Lung (tissue), 12 donors: ENCODE measurements around the gene CEACAM7. TPM values are rescaled to one million over a fixed set of nuclear protein-coding genes. Genes with fewer than 3 reads are reported as not detected.

Experiments used
- ATAC-seq: fragments of 200-7000 bp; cut with Tn5 transposase; one replicate; pipeline ENCODE4 v1.9.1; 2020; ENCODE audit warnings: moderate number of reproducible peaks; ENCODE audit not compliant: insufficient read depth, low FRiP score
- DNase-seq, 3 donors: peaks; one replicate each; pipeline ENCODE4 v3.0.0-alpha.2; 2013 to 2017
- H3K27ac ChIP-seq, 2 donors: one replicate each; pipeline ENCODE4 v1.5.1; 2013; ENCODE audit warnings: mild to moderate bottlenecking in 2 of 2, moderate library complexity in 2 of 2, control low read depth in 1 of 2, inconsistent platforms in 1 of 2, low read depth in 1 of 2, low read length in 1 of 2
- H3K27me3 ChIP-seq, 3 donors: one replicate each; pipeline ENCODE4 v1.5.1; 2013; ENCODE audit warnings: low read length in 2 of 3; ENCODE audit not compliant: control insufficient read depth in 3 of 3, insufficient read depth in 3 of 3
- H3K36me3 ChIP-seq, 4 donors: one replicate each; pipeline ENCODE4 v1.5.1; 2013; ENCODE audit warnings: low read length in 4 of 4, mild to moderate bottlenecking in 1 of 4, moderate library complexity in 1 of 4; ENCODE audit not compliant: control insufficient read depth in 4 of 4, insufficient read depth in 4 of 4
- H3K4me1 ChIP-seq, 5 donors: one replicate each; pipeline ENCODE4 v1.5.1; 2013; ENCODE audit warnings: low read length in 5 of 5, mild to moderate bottlenecking in 2 of 5, moderate library complexity in 1 of 5; ENCODE audit not compliant: control insufficient read depth in 5 of 5, insufficient read depth in 5 of 5
- H3K4me3 ChIP-seq: one replicate; pipeline ENCODE4 v1.5.1; 2013; ENCODE audit warnings: mild to moderate bottlenecking, control low read depth, moderate library complexity
- H3K9ac ChIP-seq, 2 donors: one replicate each; pipeline ENCODE4 v1.5.1; 2013; ENCODE audit warnings: low read length in 2 of 2, control low read depth in 1 of 2; ENCODE audit not compliant: insufficient read depth in 1 of 2
- H3K9me3 ChIP-seq, 4 donors: one replicate each; pipeline ENCODE4 v1.5.1; 2013; ENCODE audit warnings: low read length in 3 of 4, mild to moderate bottlenecking in 1 of 4, moderate library complexity in 1 of 4; ENCODE audit not compliant: control insufficient read depth in 4 of 4, insufficient read depth in 3 of 4
- CTCF ChIP-seq: IDR thresholded peaks from 2 replicates; pipeline ENCODE4 v1.5.1; 2012; ENCODE audit warnings: mild to moderate bottlenecking; ENCODE audit errors: control extremely low read depth, extremely low read depth
- WGBS, 2 donors: extraction: QIAGEN DNeasy Blood & Tissue Kit; methylation state at CpG; one replicate each; pipeline ENCODE4 v1.1.7; 2013; 5-methylcytosine and 5-hydroxymethylcytosine counted together
- polyA plus RNA-seq, 2 donors: library from polyadenylated mRNA; stranded (reverse); fragments of 200-250 nt; gene quantifications; one replicate each; pipeline ENCODE4 v1.2.1, GENCODE V29; 2013
- total RNA-seq, 2 donors: library from RNA; depleted of rRNA in 1 of 2; stranded (reverse); fragments of >200 nt in 1 of 2; gene quantifications; one replicate each; pipeline ENCODE4 v1.2.1, GENCODE V29; 2014 to 2021
- donor health status: control.
- donor health status: control.
- donor health status: Bipolar disorder and iron deficiency.
- donor health status: healthy.
- donor health status: DM: yes; HTN: yes; CAD: no.

The CEACAM7 gene
- total and polyA plus RNA-seq, 4 donors: 0.11 to 0.41 (median 0.26) TPM

DNA sequence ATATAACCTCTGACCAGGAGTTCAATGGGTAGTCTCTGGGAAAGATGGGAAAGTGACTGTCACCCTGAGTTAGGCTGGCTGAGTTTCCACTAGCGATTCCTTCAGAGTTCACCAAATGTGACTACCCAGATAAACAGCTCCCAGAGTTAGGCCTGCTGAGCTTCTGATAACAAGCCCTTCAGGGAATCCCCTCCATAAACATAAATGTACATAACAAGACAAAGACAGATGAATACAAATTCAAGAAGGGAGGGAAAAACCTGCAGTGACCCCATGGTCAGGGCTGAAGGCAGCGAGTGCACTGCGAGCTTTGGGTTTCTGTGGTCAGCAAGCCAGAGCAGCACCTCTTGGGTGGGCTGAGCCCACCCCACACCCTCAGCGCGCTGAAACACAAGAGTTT is 35.8 kb downstream of the CEACAM7 start:
- 63 to 79% methylated on average over 5 of the region's 5 CpGs for WGBS, 2 donors
- TF ChIP-seq CTCF: no peak
- ATAC-seq (no peak), DNase-seq (no peak)
- H3K27ac ChIP-seq: no peak overlapping the region
- peaks cover 0 to 8% (median 0%) of the 10 kb centered on the region in 3 donors for H3K27me3 ChIP-seq
- H3K4me3 ChIP-seq: no peak overlapping the region
- H3K36me3 ChIP-seq: no peaks in the 10 kb centered on the region
- peaks cover 0 to 5% (median 0%) of the 10 kb centered on the region in 4 donors for H3K9me3 ChIP-seq
- no peaks in the 10 kb centered on the region for H3K4me1 ChIP-seq
- H3K9ac ChIP-seq: no peak overlapping the region

GRCh38 chr19:41649827-41650226 is 38.2 kb downstream of the CEACAM7 start:
- ATAC-seq (no peak), DNase-seq (no peak)

DNA sequence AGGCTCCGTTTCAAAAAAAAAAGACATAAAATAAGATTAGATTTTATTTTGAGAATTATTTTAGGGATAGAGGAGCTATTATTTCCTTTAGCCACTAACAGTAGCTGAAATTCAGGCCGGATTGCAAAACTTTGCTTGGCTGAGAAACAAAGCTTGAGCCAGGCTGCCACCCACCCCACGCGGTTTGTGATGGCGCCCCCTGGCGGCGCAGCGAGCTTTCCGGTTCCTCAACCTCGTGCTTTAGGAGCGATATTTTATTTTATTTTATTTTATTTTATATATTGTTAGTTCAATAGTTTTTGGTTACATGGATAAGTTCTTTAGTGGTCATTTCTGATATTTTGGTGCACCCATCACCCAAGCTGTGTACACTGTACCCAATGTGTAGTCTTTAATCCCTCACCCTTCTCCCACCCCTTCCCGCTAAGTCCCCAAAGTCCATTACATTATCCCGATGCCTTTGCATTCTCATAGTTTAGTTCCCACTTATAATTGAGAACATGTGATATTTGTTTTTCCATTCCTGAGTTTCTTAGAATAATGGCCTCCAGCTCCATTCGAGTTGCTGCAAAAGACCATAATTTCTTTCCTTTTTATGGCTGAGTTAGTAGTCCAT is 41.4 kb downstream of the CEACAM7 start:
- 34 to 48% methylated on average over 14 of the region's 14 CpGs for WGBS, 2 donors
- ATAC-seq (no peak), DNase-seq (no peak)
- Histone ChIP-seq H3K9ac (no peak overlapping the region), H3K27ac (no peak overlapping the region), H3K9me3 (no peaks in the 10 kb centered on the region), H3K36me3 (no peaks in the 10 kb centered on the region), H3K4me3 (no peak overlapping the region), H3K27me3 (peaks cover 0 to 4% (median 0%) of the 10 kb centered on the region in 3 donors), H3K4me1 (no peaks in the 10 kb centered on the region)
- no peak for TF ChIP-seq CTCF

More at GRCh38 chr19:41649827-41650226, 38.2 kb downstream of the CEACAM7 start:
- Histone ChIP-seq H3K9ac (no peak overlapping the region), H3K27me3 (peaks cover 0 to 8% (median 0%) of the 10 kb centered on the region in 3 donors), H3K27ac (no peak overlapping the region), H3K36me3 (no peaks in the 10 kb centered on the region), H3K9me3 (peaks cover 0 to 3% (median 0%) of the 10 kb centered on the region in 4 donors), H3K4me1 (no peaks in the 10 kb centered on the region), H3K4me3 (no peak overlapping the region)
- 48 to 71% methylated on average over 3 of the region's 3 CpGs for WGBS, 2 donors
- no peak for TF ChIP-seq CTCF
